ENCODE data around the gene TTC24.
"Not testable (repeated sequence)": the region's sequence is repeated elsewhere in the genome, so short reads cannot be mapped to it uniquely, and the experiment has no call there.

TTC24 gene

GRCh38 chr1:156602557-156602993 lies 23.1 kb downstream of the TTC24 start:
- no peak for DNase-seq (ENCODE audit: extremely low read depth in 1 of 2, low read depth in 1 of 2)

GRCh38 chr1:156607344-156607743 lies 27.8 kb downstream of the TTC24 start:
- not testable (repeated sequence) for DNase-seq (ENCODE audit: extremely low read depth in 1 of 2, low read depth in 1 of 2)

GRCh38 chr1:156608036-156608674 lies 28.6 kb downstream of the TTC24 start:
- peak in 1 of 2 donors; percentile 49 for DNase-seq (ENCODE audit: extremely low read depth in 1 of 2, low read depth in 1 of 2)

GRCh38 chr1:156608981-156609380 lies 29.5 kb downstream of the TTC24 start:
- peak in 1 of 2 donors; percentile 38 for DNase-seq (ENCODE audit: extremely low read depth in 1 of 2, low read depth in 1 of 2)

- not testable (repeated sequence) for DNase-seq (ENCODE audit: extremely low read depth in 1 of 2, low read depth in 1 of 2)
Measured at GRCh38 chr1:156610072-156610471, 30.5 kb downstream of the TTC24 start.

- DNase-seq (ENCODE audit: extremely low read depth in 1 of 2, low read depth in 1 of 2), result no peak
Measured at GRCh38 chr1:156612666-156613065, 33.1 kb downstream of the TTC24 start.

- DNase-seq (ENCODE audit: extremely low read depth in 1 of 2, low read depth in 1 of 2), result no peak
Measured at GRCh38 chr1:156615946-156616345, 36.4 kb downstream of the TTC24 start.

- no peak for DNase-seq (ENCODE audit: extremely low read depth in 1 of 2, low read depth in 1 of 2)
Measured at GRCh38 chr1:156616463-156616862, 36.9 kb downstream of the TTC24 start.

- no peak for DNase-seq (ENCODE audit: extremely low read depth in 1 of 2, low read depth in 1 of 2)
Measured at GRCh38 chr1:156618853-156619581, 39.5 kb downstream of the TTC24 start, which contains the start of gene HAPLN2. HAPLN2 (plus strand) TSS chr1:156619415; CDS start chr1:156623491, 4,076 bp downstream.

GRCh38 chr1:156619582-156619955 lies 40.0 kb downstream of the TTC24 start:
- no peak for DNase-seq (ENCODE audit: extremely low read depth in 1 of 2, low read depth in 1 of 2)

GRCh38 chr1:156622581-156623297 lies 43.2 kb downstream of the TTC24 start:
- no peak for DNase-seq (ENCODE audit: extremely low read depth in 1 of 2, low read depth in 1 of 2)

GRCh38 chr1:156623946-156624813 lies 44.7 kb downstream of the TTC24 start:
- no peak for DNase-seq (ENCODE audit: extremely low read depth in 1 of 2, low read depth in 1 of 2)

- DNase-seq (ENCODE audit: extremely low read depth in 1 of 2, low read depth in 1 of 2), result no peak
Measured at GRCh38 chr1:156624814-156625435, 45.4 kb downstream of the TTC24 start.

GRCh38 chr1:156625436-156626078 lies 46.0 kb downstream of the TTC24 start:
- no peak for DNase-seq (ENCODE audit: extremely low read depth in 1 of 2, low read depth in 1 of 2)

- no peak for DNase-seq (ENCODE audit: extremely low read depth in 1 of 2, low read depth in 1 of 2)
Measured at GRCh38 chr1:156626079-156626438, 46.5 kb downstream of the TTC24 start.

GRCh38 chr1:156627313-156627880 lies 47.9 kb downstream of the TTC24 start:
- DNase-seq (ENCODE audit: extremely low read depth in 1 of 2, low read depth in 1 of 2), result no peak

GRCh38 chr1:156629823-156630449 lies 50.4 kb downstream of the TTC24 start:
- no peak for DNase-seq (ENCODE audit: extremely low read depth in 1 of 2, low read depth in 1 of 2)

- DNase-seq (ENCODE audit: extremely low read depth in 1 of 2, low read depth in 1 of 2), result not testable (repeated sequence)
Measured at GRCh38 chr1:156631152-156631551, 51.6 kb downstream of the TTC24 start.

GRCh38 chr1:156632355-156632754 lies 52.8 kb downstream of the TTC24 start:
- no peak for DNase-seq (ENCODE audit: extremely low read depth in 1 of 2, low read depth in 1 of 2)
